Measurements from ENCODE around the gene WDR86. TPM values are rescaled to one million over a fixed set of nuclear protein-coding genes. Genes with fewer than 3 reads are reported as not detected.

WDR86 gene
- total RNA-seq, 1 donor from 2014 or later = 57.0 TPM

- no peak for DNase-seq (ENCODE audit: low spot score)
- Mint-ChIP-seq H3K4me3 (ENCODE audit: unreplicated experiment) (no peak overlapping the region), H3K9me3 (ENCODE audit: unreplicated experiment) (peaks cover 13% of the 10 kb centered on the region), H3K27me3 (ENCODE audit: unreplicated experiment) (peaks cover 8% of the 10 kb centered on the region), H3K27ac (ENCODE audit: unreplicated experiment) (no peak overlapping the region), H3K4me1 (ENCODE audit: unreplicated experiment) (peaks cover 5% of the 10 kb centered on the region), H3K36me3 (ENCODE audit: low read depth, unreplicated experiment) (peaks cover 13% of the 10 kb centered on the region)
- TF ChIP-seq CTCF (IDR thresholded peaks at IDR 0.05; ENCODE audit: unreplicated experiment) = no peak
Observed at GRCh38 chr7:151424799-151425198, 15.0 kb upstream of the WDR86 start.

GRCh38 chr7:151423936-151424335 is 14.1 kb upstream of the WDR86 start:
- no peak for DNase-seq (ENCODE audit: low spot score)
- Mint-ChIP-seq H3K27ac (ENCODE audit: unreplicated experiment) (no peak overlapping the region), H3K9me3 (ENCODE audit: unreplicated experiment) (peaks cover 13% of the 10 kb centered on the region), H3K4me1 (ENCODE audit: unreplicated experiment) (peaks cover 2% of the 10 kb centered on the region), H3K27me3 (ENCODE audit: unreplicated experiment) (peaks cover 8% of the 10 kb centered on the region), H3K4me3 (ENCODE audit: unreplicated experiment) (no peak overlapping the region), H3K36me3 (ENCODE audit: low read depth, unreplicated experiment) (peaks cover 13% of the 10 kb centered on the region)
- no peak for TF ChIP-seq CTCF (IDR thresholded peaks at IDR 0.05; ENCODE audit: unreplicated experiment)

- TF ChIP-seq CTCF (IDR thresholded peaks at IDR 0.05; ENCODE audit: unreplicated experiment) = no peak
- H3K4me3 Mint-ChIP-seq (ENCODE audit: unreplicated experiment) = no peak overlapping the region
- peaks cover 13% of the 10 kb centered on the region for H3K36me3 Mint-ChIP-seq (ENCODE audit: low read depth, unreplicated experiment)
- peaks cover 13% of the 10 kb centered on the region for H3K9me3 Mint-ChIP-seq (ENCODE audit: unreplicated experiment)
- DNase-seq (ENCODE audit: low spot score) = no peak
- peaks cover 1% of the 10 kb centered on the region for H3K4me1 Mint-ChIP-seq (ENCODE audit: unreplicated experiment)
- H3K27ac Mint-ChIP-seq (ENCODE audit: unreplicated experiment) = no peak overlapping the region
- H3K27me3 Mint-ChIP-seq (ENCODE audit: unreplicated experiment) = peaks cover 8% of the 10 kb centered on the region
Observed at GRCh38 chr7:151423226-151423625, 13.4 kb upstream of the WDR86 start.

- no peak for TF ChIP-seq CTCF (IDR thresholded peaks at IDR 0.05; ENCODE audit: unreplicated experiment)
- Mint-ChIP-seq H3K27me3 (ENCODE audit: unreplicated experiment) (peaks cover 2% of the 10 kb centered on the region), H3K9me3 (ENCODE audit: unreplicated experiment) (peaks cover 13% of the 10 kb centered on the region), H3K27ac (ENCODE audit: unreplicated experiment) (no peak overlapping the region), H3K4me3 (ENCODE audit: unreplicated experiment) (peak overlapping the region; percentile 52), H3K4me1 (ENCODE audit: unreplicated experiment) (no peaks in the 10 kb centered on the region), H3K36me3 (ENCODE audit: low read depth, unreplicated experiment) (peaks cover 13% of the 10 kb centered on the region)
- DNase-seq (ENCODE audit: low spot score) = no peak
Observed at GRCh38 chr7:151422212-151422611, 12.4 kb upstream of the WDR86 start.

GRCh38 chr7:151420144-151420543 is 10.3 kb upstream of the WDR86 start:
- Mint-ChIP-seq H3K36me3 (ENCODE audit: low read depth, unreplicated experiment) (peaks cover 13% of the 10 kb centered on the region), H3K27ac (ENCODE audit: unreplicated experiment) (no peak overlapping the region), H3K27me3 (ENCODE audit: unreplicated experiment) (peaks cover 2% of the 10 kb centered on the region), H3K4me3 (ENCODE audit: unreplicated experiment) (no peak overlapping the region), H3K9me3 (ENCODE audit: unreplicated experiment) (peaks cover 13% of the 10 kb centered on the region), H3K4me1 (ENCODE audit: unreplicated experiment) (no peaks in the 10 kb centered on the region)
- no peak for TF ChIP-seq CTCF (IDR thresholded peaks at IDR 0.05; ENCODE audit: unreplicated experiment)
- DNase-seq (ENCODE audit: low spot score) = no peak

Data from endothelial cell (in vitro differentiated cells).